B cell (primary cell): ENCODE data around the gene EMILIN3. TPM values are rescaled to one million over a fixed set of nuclear protein-coding genes. Genes with fewer than 3 reads are reported as not detected.

Experiments
- ATAC-seq: fragments of 200-7000 bp; cut with Tn5 transposase; one replicate; pipeline ENCODE4 v1.10.0; 2021; ENCODE audit warnings: low read depth, mild to moderate bottlenecking, moderate number of reproducible peaks, moderate library complexity
- CTCF ChIA-PET: fragments of 350-600 bp; sonication (Branson Sonifier 250); formaldehyde crosslinking; loops from one replicate; lab custom pipeline; 2021; ENCODE audit warnings: antibody characterized with exemption, inconsistent platforms; lab: Charles Lee
- POLR2A ChIA-PET: fragments of 350-600 bp; sonication (Branson Sonifier 250); formaldehyde crosslinking; loops from one replicate; lab custom pipeline; 2021; ENCODE audit warnings: antibody characterized with exemption; lab: Charles Lee
- DNase-seq: peaks from one replicate; pipeline ENCODE4 v3.0.0; 2013
- H2AFZ ChIP-seq: 2 replicates; pipeline ENCODE4 v1.6.1; 2012; ENCODE audit warnings: mild to moderate bottlenecking, low read depth, low read length; ENCODE audit not compliant: insufficient read depth, poor library complexity, severe bottlenecking
- H3K27ac ChIP-seq, 2 donors: 1 replicate in 1 of 2; 2 replicates in 1 of 2; pipeline ENCODE4 v1.5.1; 2012 to 2013; ENCODE audit warnings: low read length in 2 of 2, mild to moderate bottlenecking in 2 of 2, moderate library complexity in 1 of 2
- H3K27me3 ChIP-seq, 4 experiments: fragments of 200-600 bp in 1 of 4; sonication (generic) in 1 of 4; replicated peaks in 1 of 4; 1 replicate in 2 of 4; 2 replicates in 2 of 4; pipeline versions ENCODE4 v1.6.1 to v1.7.0; 2013 to 2016; ENCODE audit warnings: low read length in 3 of 4, mild to moderate bottlenecking in 2 of 4, mixed read lengths in 1 of 4, moderate library complexity in 1 of 4; ENCODE audit not compliant: insufficient read depth in 4 of 4, control insufficient read depth in 3 of 4; ENCODE audit errors: control extremely low read depth in 1 of 4
- H3K36me3 ChIP-seq, 2 experiments: replicated peaks in 1 of 2; 1 replicate in 1 of 2; 2 replicates in 1 of 2; pipeline versions ENCODE4 v1.6.1 to v1.7.1; 2013; ENCODE audit warnings: low read length in 1 of 2; ENCODE audit not compliant: insufficient read depth in 2 of 2, control insufficient read depth in 1 of 2; ENCODE audit errors: control extremely low read depth in 1 of 2, extremely low read depth in 1 of 2
- H3K4me1 ChIP-seq, 2 donors: fragments of 200-600 bp in 1 of 2; sonication (generic) in 1 of 2; 1 replicate in 1 of 2; 2 replicates in 1 of 2; pipeline versions ENCODE4 v1.5.1 to v1.6.1; 2013 to 2017; ENCODE audit warnings: low read length in 2 of 2; ENCODE audit not compliant: control insufficient read depth in 2 of 2, insufficient read depth in 2 of 2
- H3K4me2 ChIP-seq: replicated peaks from 2 replicates; pipeline ENCODE3; 2012; ENCODE audit warnings: mild to moderate bottlenecking, low read depth, low read length; ENCODE audit not compliant: poor library complexity, severe bottlenecking
- H3K4me3 ChIP-seq, 5 experiments: fragments of 200-600 bp in 1 of 5; sonication (generic) in 1 of 5; 1 replicate in 3 of 5; 2 replicates in 2 of 5; pipeline versions ENCODE4 v1.5.1 to v1.7.0; 2011 to 2016; ENCODE audit warnings: low read length in 4 of 5, mild to moderate bottlenecking in 4 of 5, low read depth in 2 of 5, control low read depth in 1 of 5, moderate library complexity in 1 of 5; ENCODE audit not compliant: insufficient read depth in 1 of 5; ENCODE audit errors: control extremely low read depth in 1 of 5, extremely low read depth in 1 of 5
- H3K79me2 ChIP-seq: fragments of 200-600 bp; sonication (generic); one replicate; pipeline ENCODE4 v1.6.0; 2016; ENCODE audit warnings: low read length; ENCODE audit not compliant: control insufficient read depth, insufficient read depth
- H3K9ac ChIP-seq: fragments of 200-600 bp; sonication (generic); 2 replicates; pipeline ENCODE4 v1.6.1; 2017; ENCODE audit warnings: mild to moderate bottlenecking, low read length, moderate library complexity
- H3K9me3 ChIP-seq, 3 donors: one replicate each; pipeline versions ENCODE4 v1.6.1 to v1.7.1; 2013; ENCODE audit warnings: low read length in 2 of 3; ENCODE audit not compliant: control insufficient read depth in 2 of 3, insufficient read depth in 1 of 3; ENCODE audit errors: control extremely low read depth in 1 of 3
- H4K20me1 ChIP-seq: 2 replicates; pipeline ENCODE4 v1.6.0; 2012; ENCODE audit warnings: mild to moderate bottlenecking, low read length; ENCODE audit not compliant: insufficient read depth, control insufficient read depth, poor library complexity, severe bottlenecking
- H3K27ac Mint-ChIP-seq: one replicate; pipeline ENCODE4 v1.8.0; 2021; ENCODE audit warnings: mixed read lengths
- H3K27me3 Mint-ChIP-seq: one replicate; pipeline ENCODE4 v1.8.0; 2021; ENCODE audit warnings: mixed read lengths
- H3K4me1 Mint-ChIP-seq: one replicate; pipeline ENCODE4 v1.8.0; 2021; ENCODE audit warnings: mixed read lengths
- H3K4me3 Mint-ChIP-seq: one replicate; pipeline ENCODE4 v1.8.0; 2021; ENCODE audit warnings: mixed read lengths
- H3K9me3 Mint-ChIP-seq: one replicate; pipeline ENCODE4 v1.8.0; 2022; ENCODE audit warnings: mixed read lengths; ENCODE audit not compliant: insufficient read depth
- CTCF ChIP-seq: fragments of 200-600 bp; IDR thresholded peaks from one replicate; pipeline ENCODE4 v1.8.0; 2022; ENCODE audit warnings: antibody characterized with exemption, mild to moderate bottlenecking
- EZH2 ChIP-seq: IDR thresholded peaks from 2 replicates; pipeline ENCODE4 v1.6.1; 2012; ENCODE audit warnings: borderline replicate concordance, low read depth, mild to moderate bottlenecking, moderate library complexity, low read length; ENCODE audit not compliant: insufficient read depth, poor library complexity, severe bottlenecking
- WGBS: methylation state at CpG from one replicate; pipeline ENCODE4 v1.1.5; 2013; ENCODE audit warnings: missing lambda C conversion rate; ENCODE audit not compliant: insufficient coverage; 5-methylcytosine and 5-hydroxymethylcytosine counted together
- intact Hi-C: fragments of 100-400 bp; cut with micrococcal nuclease; formaldehyde crosslinking; loops from one replicate; pipeline ENCODE4 v1.10.0; 2022
- polyA plus RNA-seq: library from polyadenylated mRNA; depleted of rRNA; stranded (reverse); fragments of >200 nt; gene quantifications from 2 replicates; pipeline ENCODE4 v1.2.3, GENCODE V29; 2012
- total RNA-seq, 2 donors: library from RNA; stranded (reverse); fragments of 120-200 nt in 1 of 2; gene quantifications; 1 replicate in 1 of 2; 2 replicates in 1 of 2; pipeline versions ENCODE4 v1.2.3 to v1.2.4, GENCODE V29; 2013 to 2022

Gene EMILIN3
- total and polyA plus RNA-seq, 2 donors (not counting 1 experiment from before 2014, with no cell fraction given): not detected

DNA sequence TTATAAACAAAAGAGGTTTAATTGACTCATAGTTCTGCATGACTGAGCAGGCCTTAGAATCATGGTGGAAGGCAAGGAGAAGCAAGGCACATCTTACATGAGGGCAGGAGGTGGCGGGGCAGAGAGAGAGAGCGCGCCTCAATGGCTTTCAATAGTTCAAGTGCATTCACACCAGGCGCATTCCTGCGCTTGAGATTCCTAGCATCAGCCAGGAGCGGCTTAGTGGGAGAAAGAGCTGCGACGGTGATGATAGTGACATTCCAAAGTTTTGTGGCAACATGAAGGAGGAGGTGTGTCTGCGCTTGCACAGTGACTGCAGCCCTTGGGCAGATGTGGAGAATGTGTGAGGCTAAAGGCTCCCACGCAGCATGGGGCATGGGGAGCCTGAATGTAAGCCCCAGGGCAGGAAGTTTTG lies 25.0 kb upstream of the EMILIN3 start:
- no peak overlapping the region for H3K4me3 ChIP-seq
- Mint-ChIP-seq H3K27me3 (peaks cover 9% of the 10 kb centered on the region), H3K4me3 (no peak overlapping the region), H3K4me1 (no peaks in the 10 kb centered on the region), H3K27ac (no peak overlapping the region), H3K9me3 (no peaks in the 10 kb centered on the region)
- peaks cover 0 to 2% of the 10 kb centered on the region in 2 donors for H3K4me1 ChIP-seq
- DNase-seq (no peak), ATAC-seq (no peak)
- TF ChIP-seq CTCF (no peak), EZH2 (no peak)
- WGBS: 94% methylated on average over 10 of the region's 10 CpGs
- no peaks in the 10 kb centered on the region for H3K36me3 ChIP-seq
- no peaks in the 10 kb centered on the region for H3K27me3 ChIP-seq
- CTCF ChIA-PET: no interaction called here
- H3K27ac ChIP-seq: no peak overlapping the region
- no peak overlapping the region for H2AFZ ChIP-seq
- POLR2A ChIA-PET: no interaction called here
- no peak overlapping the region for H3K4me2 ChIP-seq
- no peaks in the 10 kb centered on the region for H4K20me1 ChIP-seq
- peaks cover 0 to 8% (median 0%) of the 10 kb centered on the region in 3 donors for H3K9me3 ChIP-seq
- intact Hi-C loops: no loop called here
- H3K9ac ChIP-seq: no peak overlapping the region
- no peaks in the 10 kb centered on the region for H3K79me2 ChIP-seq

- ATAC-seq: no peak
- H3K4me3 ChIP-seq: no peak overlapping the region
- H3K79me2 ChIP-seq: no peaks in the 10 kb centered on the region
- peaks cover 0 to 8% (median 0%) of the 10 kb centered on the region in 3 donors for H3K9me3 ChIP-seq
- H3K36me3 ChIP-seq: no peaks in the 10 kb centered on the region
- H4K20me1 ChIP-seq: no peaks in the 10 kb centered on the region
- no peak overlapping the region for H3K4me2 ChIP-seq
- no peak overlapping the region for H2AFZ ChIP-seq
- no peaks in the 10 kb centered on the region for H3K27me3 ChIP-seq
- intact Hi-C loops: no loop called here
- no peak overlapping the region for H3K27ac Mint-ChIP-seq
- no peaks in the 10 kb centered on the region for H3K4me1 Mint-ChIP-seq
- DNase-seq: no peak
- H3K9me3 Mint-ChIP-seq: no peaks in the 10 kb centered on the region
- no CpG with 5 or more reads among the region's 3 CpGs for WGBS
- H3K9ac ChIP-seq: no peak overlapping the region
- no peak overlapping the region for H3K27ac ChIP-seq
- H3K4me1 ChIP-seq: peaks cover 0 to 2% of the 10 kb centered on the region in 2 donors
- no peak overlapping the region for H3K4me3 Mint-ChIP-seq
- peaks cover 9% of the 10 kb centered on the region for H3K27me3 Mint-ChIP-seq
- ChIA-PET CTCF (no interaction called here), POLR2A (no interaction called here)
- TF ChIP-seq CTCF (no peak), EZH2 (no peak)
Observed at GRCh38 chr20:41390889-41391288, 24.3 kb upstream of the EMILIN3 start.
